Right lung (tissue), 10 donors: ENCODE data around the gene SYCN. TPM values are rescaled to one million over a fixed set of nuclear protein-coding genes. Genes with fewer than 3 reads are reported as not detected.
"Not testable (repeated sequence)": the region's sequence is repeated elsewhere in the genome, so short reads cannot be mapped to it uniquely, and the experiment has no call there.

ENCODE experiments used
- DNase-seq, 2 donors: peaks; one replicate each; pipeline ENCODE4 v3.0.0-alpha.2; 2013
- long read RNA-seq, 8 donors: transcript quantifications; one replicate each; lab custom pipeline, GENCODE V29; 2026
- polyA plus RNA-seq, 5 donors: library from polyadenylated mRNA; unstranded; fragments of 120-200 nt; gene quantifications; one replicate each; pipeline versions ENCODE4 v1.2.1 to v1.2.3, GENCODE V29; 2013; ENCODE audit warnings: inconsistent platforms in 1 of 5, low replicate concordance in 1 of 5; ENCODE audit not compliant: insufficient read length in 5 of 5, insufficient read depth in 1 of 5

The SYCN gene, protein sequence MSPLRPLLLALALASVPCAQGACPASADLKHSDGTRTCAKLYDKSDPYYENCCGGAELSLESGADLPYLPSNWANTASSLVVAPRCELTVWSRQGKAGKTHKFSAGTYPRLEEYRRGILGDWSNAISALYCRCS
- polyA plus RNA-seq = not detected
- long read RNA-seq, donor 1 = 0 reads
- long read RNA-seq, donor 2 = 0 reads
- long read RNA-seq, donor 3 = 0 reads
- long read RNA-seq, donor 4 = 0 reads
- long read RNA-seq, donor 5 = 0 reads
- long read RNA-seq, donor 6 = 0 reads
- long read RNA-seq, donor 7 = 0 reads
- long read RNA-seq, donor 8 = 0 reads

DNA sequence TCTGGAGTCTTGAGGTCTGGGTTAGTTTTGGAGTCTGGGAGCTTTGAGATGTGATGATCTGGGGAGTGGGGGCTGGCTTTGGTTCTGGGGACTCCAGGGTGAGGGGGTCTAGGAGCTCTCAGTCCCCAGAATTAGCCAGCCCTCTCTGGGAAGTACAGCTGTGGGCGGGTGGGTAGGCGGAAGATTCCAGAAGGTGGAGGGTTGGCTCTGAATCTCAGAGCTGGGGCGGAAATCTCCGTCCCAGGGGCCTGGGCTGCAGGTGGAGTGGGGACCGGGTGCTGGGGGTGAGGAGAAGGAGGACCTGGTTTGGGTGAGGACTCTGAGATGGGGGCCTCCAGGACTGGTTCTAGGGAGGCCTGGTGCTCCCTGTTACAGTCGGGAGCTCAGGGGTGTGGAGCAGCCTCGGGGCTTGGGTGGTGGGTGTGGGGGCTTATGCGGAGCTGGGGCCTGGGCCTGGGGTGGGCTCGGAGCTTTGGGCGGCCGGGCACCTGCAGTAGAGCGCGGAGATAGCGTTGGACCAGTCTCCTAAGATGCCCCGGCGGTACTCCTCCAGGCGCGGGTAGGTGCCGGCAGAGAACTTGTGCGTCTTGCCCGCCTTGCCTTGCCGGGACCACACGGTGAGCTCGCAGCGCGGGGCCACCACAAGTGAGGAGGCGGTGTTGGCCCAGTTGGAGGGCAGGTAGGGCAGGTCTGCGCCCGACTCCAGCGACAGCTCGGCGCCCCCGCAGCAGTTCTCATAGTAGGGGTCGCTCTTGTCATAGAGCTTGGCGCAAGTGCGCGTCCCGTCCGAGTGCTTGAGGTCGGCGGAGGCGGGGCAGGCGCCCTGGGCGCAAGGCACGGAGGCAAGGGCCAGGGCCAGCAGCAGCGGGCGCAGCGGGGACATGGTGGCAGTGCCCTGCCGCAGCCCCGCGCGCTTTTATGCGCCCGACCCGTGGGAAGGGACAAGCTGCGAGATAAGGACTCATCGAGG is at the start of gene SYCN:
SYCN (minus strand) TSS at position 892 of the 970 bp plus-strand sequence; CDS start at position 883, 9 bp downstream.
- no peak for DNase-seq

DNA sequence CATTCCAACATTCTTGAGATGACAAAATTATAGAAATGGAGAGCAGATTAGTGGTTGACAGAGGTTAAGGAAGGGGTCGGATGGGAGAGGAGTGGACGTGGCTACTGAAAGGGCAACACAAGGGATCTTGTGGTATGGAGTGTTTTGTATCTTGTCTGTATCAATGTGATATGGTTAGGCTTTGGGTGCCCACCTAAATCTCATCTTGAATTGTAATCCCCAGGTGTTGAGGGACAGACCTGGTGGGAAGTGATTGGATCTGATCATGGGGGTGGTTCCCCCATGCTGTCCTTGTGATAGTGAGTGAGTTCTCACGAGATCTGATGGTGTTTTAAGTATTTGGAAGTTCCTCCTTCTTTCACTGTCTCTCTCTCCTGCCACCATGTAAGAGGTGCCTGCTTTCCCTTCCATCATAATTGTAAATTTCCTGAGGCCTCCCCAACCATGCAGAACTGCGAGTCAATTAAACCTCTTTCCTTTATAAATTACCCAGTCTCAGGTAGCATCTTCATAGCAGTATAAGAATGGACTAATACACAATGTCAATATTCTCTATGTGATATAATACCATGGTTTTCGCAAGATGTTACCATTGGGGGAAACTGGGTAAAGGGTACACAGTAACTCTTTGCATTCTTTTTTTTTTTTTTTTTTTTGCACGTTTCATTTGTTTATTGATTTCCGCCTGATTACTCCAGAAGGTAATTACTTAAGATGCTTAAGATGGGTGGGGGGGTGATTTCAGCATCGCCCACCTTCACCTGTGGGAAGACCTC is 49.5 kb upstream of the SYCN start:
- no peak for DNase-seq

DNA sequence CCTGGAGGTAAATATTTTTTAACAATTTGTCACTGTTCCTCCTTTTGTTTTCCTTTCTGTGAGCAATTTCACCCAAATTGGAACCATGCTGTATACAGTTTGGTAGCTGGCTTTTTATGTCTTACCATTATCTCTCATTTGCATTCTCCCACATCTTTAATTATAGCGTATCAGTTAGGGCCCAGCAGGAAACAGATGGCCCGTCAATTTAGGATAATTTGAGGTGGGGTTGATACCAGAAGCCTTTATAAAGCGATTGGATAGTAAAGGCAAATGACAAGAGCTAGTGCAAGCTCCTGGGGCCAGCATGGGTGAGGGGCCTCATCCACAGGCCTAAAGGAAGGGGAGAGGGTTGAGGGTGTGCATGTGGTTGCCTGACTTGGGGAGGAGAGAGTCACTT is 48.4 kb upstream of the SYCN start:
- DNase-seq = no peak

DNA sequence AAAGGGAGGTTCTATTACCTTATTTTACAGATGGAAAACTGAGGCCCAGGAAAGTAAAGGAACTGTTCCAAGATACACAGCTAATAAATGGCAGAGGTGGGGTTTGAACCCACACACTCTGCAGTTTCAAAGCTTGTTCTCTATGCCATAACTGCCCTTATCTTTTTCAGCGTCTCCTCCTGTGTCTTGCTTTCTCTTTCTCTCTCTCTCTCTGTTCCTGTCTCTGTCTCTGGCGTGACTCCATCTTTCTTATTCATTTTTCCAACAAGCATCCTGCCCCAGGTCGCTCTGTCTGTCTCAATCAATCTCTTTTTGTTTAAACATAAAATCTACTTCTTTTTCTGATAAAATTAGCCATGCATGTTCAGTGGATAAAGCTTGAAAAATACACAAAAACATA is 47.8 kb upstream of the SYCN start:
- no peak for DNase-seq

- DNase-seq = no peak
Measured at GRCh38 chr19:39251081-39251480, 47.0 kb upstream of the SYCN start.

GRCh38 chr19:39248806-39249205 is 44.7 kb upstream of the SYCN start, which contains the start of gene IFNL4:
TSS of gene IFNL4 (minus strand) at chr19:39248856.
- no peak for DNase-seq

GRCh38 chr19:39247701-39248664 is 43.9 kb upstream of the SYCN start:
- no peak for DNase-seq

DNA sequence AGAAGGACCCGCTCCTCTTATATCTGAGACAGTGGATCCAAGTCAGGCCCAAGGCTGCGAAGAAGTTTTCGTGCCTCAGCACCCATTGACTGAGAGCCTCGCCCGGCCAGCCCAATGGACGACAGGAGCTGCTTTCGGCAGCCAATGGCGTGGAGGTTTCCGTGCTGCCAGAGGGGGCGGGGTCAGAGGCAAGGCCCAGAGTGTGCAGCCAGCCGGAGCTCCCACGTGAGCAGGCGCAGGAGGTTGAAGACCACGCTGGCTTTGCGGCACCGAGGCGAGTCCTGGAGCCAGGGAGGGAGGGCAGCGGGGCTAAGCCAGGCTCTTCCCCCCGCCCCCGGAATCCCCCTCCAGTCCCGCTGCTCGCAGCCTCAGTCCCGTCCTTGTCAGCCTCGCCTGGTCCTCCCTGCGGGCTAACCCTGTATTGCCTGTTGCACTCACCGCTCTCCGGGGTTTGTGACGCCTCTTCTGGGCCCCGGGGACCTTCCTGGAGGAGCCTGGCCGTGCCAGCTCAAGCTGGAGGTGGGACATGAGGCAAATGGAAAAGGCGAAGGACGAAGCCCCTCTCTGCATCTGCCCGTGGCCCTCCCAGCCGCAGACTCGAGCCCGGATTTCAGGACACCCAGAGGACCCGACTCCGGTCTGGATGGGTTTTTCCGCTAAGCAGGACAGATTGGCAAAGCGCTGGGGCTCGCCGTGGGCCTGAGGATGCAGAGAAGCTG is 43.0 kb upstream of the SYCN start:
- no peak for DNase-seq

DNA sequence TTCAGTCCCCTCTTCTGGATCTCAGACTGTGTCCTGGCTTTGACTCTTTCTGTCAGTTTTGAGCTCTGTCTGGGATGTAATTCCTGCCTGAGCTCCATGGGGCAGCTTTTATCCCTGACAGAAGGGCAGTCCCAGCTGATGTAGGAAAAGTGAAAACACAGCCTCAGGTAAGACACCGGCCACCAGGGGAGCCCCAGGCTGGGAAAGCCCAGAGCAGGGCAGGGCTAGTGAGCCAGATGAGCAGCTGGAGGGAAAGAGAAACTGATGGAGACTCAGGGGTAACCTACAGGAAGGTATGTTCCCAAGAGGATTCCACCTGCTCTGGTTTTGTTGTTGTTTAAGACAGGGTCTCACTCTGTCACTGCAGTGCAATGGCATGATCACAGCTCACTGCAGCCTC is 41.1 kb upstream of the SYCN start:
- DNase-seq = not testable (repeated sequence)

DNA sequence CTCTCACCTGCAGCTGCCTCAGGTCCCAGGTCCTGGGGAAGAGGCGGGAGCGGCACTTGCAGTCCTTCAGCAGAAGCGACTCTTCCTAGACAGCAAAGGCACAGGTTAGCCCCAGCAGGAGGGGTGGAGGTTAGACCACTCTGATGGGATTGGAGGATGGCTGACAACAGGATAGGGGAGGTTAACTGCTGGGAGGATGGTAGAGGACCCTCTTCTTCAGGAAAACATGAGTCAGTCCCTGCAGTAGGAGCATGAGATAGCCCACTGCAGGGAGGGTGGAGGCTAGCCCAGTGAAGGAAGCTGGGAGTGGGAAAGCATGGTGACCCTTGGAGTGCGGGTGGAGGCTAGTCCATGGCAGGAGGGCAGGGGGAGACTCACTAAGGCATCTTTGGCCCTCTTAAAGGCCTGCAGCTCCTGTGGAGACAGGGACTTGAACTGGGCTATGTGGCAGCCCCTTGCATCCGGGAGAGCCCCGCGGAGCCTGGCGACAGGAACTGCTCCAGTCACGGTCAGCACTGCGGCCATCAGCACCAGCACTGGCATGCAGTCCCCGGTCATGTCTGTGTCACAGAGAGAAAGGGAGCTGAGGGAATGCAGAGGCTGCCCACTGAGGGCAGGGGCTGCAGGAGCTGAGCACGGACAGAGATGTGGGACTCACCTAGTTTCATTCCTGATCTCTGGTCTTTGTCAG is 40.5 kb upstream of the SYCN start, which contains the start of gene IFNL3:
IFNL3 (minus strand) TSS at position 597 of the 691 bp plus-strand sequence; CDS start at position 558, 39 bp downstream.
- DNase-seq = not testable (repeated sequence)

DNA sequence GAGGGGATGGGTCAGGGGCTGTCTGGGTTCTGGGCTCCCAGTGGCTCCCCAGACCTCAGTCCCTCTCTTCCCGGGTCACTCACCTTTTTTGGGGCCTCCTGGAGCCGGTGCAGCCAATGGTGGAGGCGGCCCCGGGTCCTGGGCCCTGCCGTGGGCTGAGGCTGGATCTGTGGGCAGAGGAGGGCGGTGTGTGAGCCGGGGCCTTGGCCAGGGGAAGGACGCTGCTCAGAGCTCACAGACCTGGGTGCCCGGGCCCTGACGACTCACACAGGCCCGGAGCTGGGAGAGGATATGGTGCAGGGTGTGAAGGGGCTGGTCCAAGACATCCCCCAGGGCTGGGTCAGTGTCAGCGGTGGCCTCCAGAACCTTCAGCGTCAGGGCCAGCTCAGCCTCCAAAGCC is 39.7 kb upstream of the SYCN start:
- DNase-seq = not testable (repeated sequence)

- DNase-seq = no peak
Measured at GRCh38 chr19:39240421-39240820, 36.4 kb upstream of the SYCN start.

DNA sequence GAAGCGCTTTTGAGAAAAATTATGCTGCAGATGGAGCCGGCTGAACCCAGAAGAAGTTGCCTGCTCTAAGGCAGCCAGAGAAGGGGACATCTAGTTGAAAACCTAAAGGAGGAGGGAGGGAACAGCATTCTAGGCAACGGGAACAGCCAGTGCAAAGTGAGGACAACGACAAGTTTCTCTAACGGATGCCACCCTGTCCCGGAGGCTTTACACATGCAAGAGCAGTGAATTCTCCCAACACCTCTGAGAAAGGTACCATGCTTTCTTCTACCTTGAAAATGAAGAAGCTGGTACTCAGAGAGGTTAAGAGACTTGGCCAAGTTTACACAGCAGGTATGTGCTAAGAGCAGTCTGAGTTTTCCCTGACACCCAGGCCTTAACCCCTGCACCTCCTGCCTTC is 34.9 kb upstream of the SYCN start:
- no peak for DNase-seq

DNA sequence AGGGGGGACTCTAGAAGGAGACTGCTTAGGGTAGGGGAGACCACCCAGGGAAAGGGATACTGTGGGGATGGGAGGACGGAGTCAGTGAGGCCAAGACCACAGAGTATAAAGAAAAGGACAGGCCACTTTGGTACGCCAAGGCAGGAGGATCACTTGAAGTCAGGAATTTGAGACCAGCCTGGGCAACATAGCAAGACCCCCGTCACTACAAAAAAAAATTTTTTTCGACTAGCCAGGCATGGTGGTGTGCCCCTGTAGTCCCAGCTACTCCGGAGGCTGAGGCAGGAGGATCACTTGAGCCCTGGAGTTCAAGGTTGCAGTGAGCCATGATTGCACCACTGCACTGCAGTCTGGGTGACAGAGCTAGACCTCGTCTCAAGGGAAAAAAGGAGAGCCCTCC is 34.1 kb upstream of the SYCN start:
- DNase-seq = no peak

GRCh38 chr19:39237200-39238184 is 33.4 kb upstream of the SYCN start:
- no peak for DNase-seq

- DNase-seq = no peak
Measured at GRCh38 chr19:39236527-39236926, 32.5 kb upstream of the SYCN start.

- DNase-seq = no peak
Measured at GRCh38 chr19:39232708-39233107, 28.6 kb upstream of the SYCN start.
